OCI-M2 (cell line): ENCODE measurements around the gene SLC6A4.
"Not testable (repeated sequence)": the region's sequence is repeated elsewhere in the genome, so short reads cannot be mapped to it uniquely, and the experiment has no call there.

Source experiments
- DNase-seq: peaks from one replicate; lab custom pipeline; 2025; ENCODE audit not compliant: unreplicated experiment; lab: John Stamatoyannopoulos, UW

The SLC6A4 gene

GRCh38 chr17:30239089-30239462, 3.6 kb upstream of the SLC6A4 start:
- no peak for DNase-seq

- DNase-seq = no peak
These were observed 3.0 kb upstream of the SLC6A4 start for GRCh38 chr17:30238387-30239088.

- no peak for DNase-seq
These were observed 2.5 kb upstream of the SLC6A4 start for GRCh38 chr17:30238003-30238344.

- no peak for DNase-seq
These were observed 2.0 kb upstream of the SLC6A4 start for GRCh38 chr17:30237296-30238002.

- no peak for DNase-seq
These were observed 1.3 kb upstream of the SLC6A4 start for GRCh38 chr17:30236766-30237165.

GRCh38 chr17:30236297-30236624, 764 bp upstream of the SLC6A4 start:
- no peak for DNase-seq

- no peak for DNase-seq
These were observed 533 bp downstream of the SLC6A4 start for GRCh38 chr17:30234964-30235363.

GRCh38 chr17:30234296-30234695, 1.2 kb downstream of the SLC6A4 start:
- no peak for DNase-seq

- DNase-seq = no peak
These were observed 2.6 kb downstream of the SLC6A4 start for GRCh38 chr17:30232824-30233427.

GRCh38 chr17:30232015-30232823, 3.3 kb downstream of the SLC6A4 start:
- no peak for DNase-seq

GRCh38 chr17:30230596-30231125, 4.8 kb downstream of the SLC6A4 start:
- DNase-seq = no peak

- not testable (repeated sequence) for DNase-seq
These were observed 5.5 kb downstream of the SLC6A4 start for GRCh38 chr17:30230009-30230408.

GRCh38 chr17:30229012-30229411, 6.5 kb downstream of the SLC6A4 start:
- no peak for DNase-seq

GRCh38 chr17:30228011-30228410, 7.5 kb downstream of the SLC6A4 start:
- DNase-seq = no peak

- no peak for DNase-seq
These were observed 8.6 kb downstream of the SLC6A4 start for GRCh38 chr17:30226878-30227277.

- no peak for DNase-seq
These were observed 9.5 kb downstream of the SLC6A4 start for GRCh38 chr17:30225919-30226553.

GRCh38 chr17:30225112-30225511, 10.4 kb downstream of the SLC6A4 start:
- DNase-seq = no peak

GRCh38 chr17:30224419-30224960, 11.0 kb downstream of the SLC6A4 start:
- no peak for DNase-seq

GRCh38 chr17:30222721-30223175, 12.7 kb downstream of the SLC6A4 start:
- DNase-seq = no peak

- no peak for DNase-seq
These were observed 13.2 kb downstream of the SLC6A4 start for GRCh38 chr17:30222251-30222650.

GRCh38 chr17:30221346-30221745, 14.2 kb downstream of the SLC6A4 start:
- DNase-seq = no peak
